H1 (cell line): ENCODE results near the gene SFTPB. TPM values are rescaled to one million over a fixed set of nuclear protein-coding genes. Genes with fewer than 3 reads are reported as not detected.

Source experiments
- NANOG ChIP-seq: IDR thresholded peaks from 2 replicates; pipeline ENCODE4 v1.6.1; 2011; ENCODE audit warnings: low read length, low read depth, mild to moderate bottlenecking, inconsistent platforms; ENCODE audit not compliant: insufficient read depth, poor library complexity, severe bottlenecking
- polyA plus RNA-seq, 7 experiments: library from polyadenylated mRNA; depleted of rRNA in 3 of 7; stranded (reverse) in 5 of 7; unstranded in 2 of 7; fragments of >200 nt in 5 of 7; fragments of 200-250 nt in 2 of 7; gene quantifications; 1 replicate in 5 of 7; 2 replicates in 1 of 7; 4 replicates in 1 of 7; pipeline versions ENCODE4 v1.2.1 to v1.2.3, GENCODE V29; 2011 to 2013; ENCODE audit warnings: missing spikeins in 2 of 7, mixed read lengths in 2 of 7
- total RNA-seq: library from RNA; stranded (reverse); fragmentation: NEBNext Ultra II Directional; extraction: Animal tissue kit (Norgen Biotek cat#: 25700); gene quantifications from 2 replicates; pipeline ENCODE4 v1.2.1, GENCODE V29; 2021

Gene SFTPB
- total and polyA plus RNA-seq, 2 of the 8 experiments (the other 6 are each of a cell fraction or from before 2014, with no cell fraction given), result not detected

GRCh38 chr2:85611217-85611704 is 56.7 kb downstream of the SFTPB start (continued):
- no peak for TF ChIP-seq NANOG
- TF ChIP-seq, all 59 proteins: peak for 0

Other genes starting within 250 kb of the SFTPB start
- gene SH2D6, start 249.5 kb downstream of the SFTPB start, total RNA-seq, result 1.3 TPM in 1 of 2 replicates, not detected in the other
- 0.17 and 0.42 TPM in 2 replicates for gene SH2D6, start 249.5 kb downstream of the SFTPB start, polyA plus RNA-seq (2011; rRNA removed)
- 297 and 307 TPM in 2 replicates for gene MAT2A, start 129.0 kb downstream of the SFTPB start, total RNA-seq
- 186 and 255 TPM in 2 replicates for gene MAT2A, start 129.0 kb downstream of the SFTPB start, polyA plus RNA-seq (2011; rRNA removed)
- gene GGCX, start 106.7 kb downstream of the SFTPB start, total RNA-seq, result 33.8 and 36.1 TPM in 2 replicates
- 29.4 and 47.8 TPM in 2 replicates for gene GGCX, start 106.7 kb downstream of the SFTPB start, polyA plus RNA-seq (2011; rRNA removed)
- 34.4 and 38.1 TPM in 2 replicates for gene VAMP8, start 90.6 kb downstream of the SFTPB start, total RNA-seq
- gene VAMP8, start 90.6 kb downstream of the SFTPB start, polyA plus RNA-seq (2011; rRNA removed), result 55.2 and 69.7 TPM in 2 replicates
- 4.7 and 5.2 TPM in 2 replicates for gene VAMP5, start 83.8 kb downstream of the SFTPB start, total RNA-seq
- 13.4 and 14.2 TPM in 2 replicates for gene VAMP5, start 83.8 kb downstream of the SFTPB start, polyA plus RNA-seq (2011; rRNA removed)
- 97.2 and 99.5 TPM in 2 replicates for gene RNF181, start 72.5 kb downstream of the SFTPB start, total RNA-seq
- 398 and 514 TPM in 2 replicates for gene RNF181, start 72.5 kb downstream of the SFTPB start, polyA plus RNA-seq (2011; rRNA removed)
- gene TMEM150A, start 65.5 kb downstream of the SFTPB start, total RNA-seq, result 19.8 and 22.4 TPM in 2 replicates
- gene TMEM150A, start 65.5 kb downstream of the SFTPB start, polyA plus RNA-seq (2011; rRNA removed), result 29.9 and 42.6 TPM in 2 replicates
- gene C2orf68, start 56.1 kb downstream of the SFTPB start, total RNA-seq, result 40.9 and 46.3 TPM in 2 replicates
- gene C2orf68, start 56.1 kb downstream of the SFTPB start, polyA plus RNA-seq (2011; rRNA removed), result 47.2 and 49.4 TPM in 2 replicates
- gene USP39, start 52.0 kb downstream of the SFTPB start, total RNA-seq, result 86.2 and 90.4 TPM in 2 replicates
- gene USP39, start 52.0 kb downstream of the SFTPB start, polyA plus RNA-seq (2011; rRNA removed), result 76.3 and 81.5 TPM in 2 replicates
- not detected in 2 replicates for gene GNLY, start 26.2 kb upstream of the SFTPB start, total RNA-seq
- gene GNLY, start 26.2 kb upstream of the SFTPB start, polyA plus RNA-seq (2011; rRNA removed), result 0.03 TPM in 1 of 2 replicates, not detected in the other
- 0.50 and 0.54 TPM in 2 replicates for gene ATOH8, start 85.8 kb upstream of the SFTPB start, total RNA-seq
- 0.53 and 0.74 TPM in 2 replicates for gene ATOH8, start 85.8 kb upstream of the SFTPB start, polyA plus RNA-seq (2011; rRNA removed)
- 3.0 and 4.5 TPM in 2 replicates for gene ST3GAL5, start 220.8 kb upstream of the SFTPB start, total RNA-seq
- gene ST3GAL5, start 220.8 kb upstream of the SFTPB start, polyA plus RNA-seq (2011; rRNA removed), result 1.6 and 1.9 TPM in 2 replicates